Pulmonary artery endothelial cell (primary cell): ENCODE results near the gene TEAD4. TPM values are rescaled to one million over a fixed set of nuclear protein-coding genes. Genes with fewer than 3 reads are reported as not detected.

ENCODE experiments used
- DNase-seq: peaks from one replicate; pipeline ENCODE4 v3.0.0-alpha.2; 2011; ENCODE audit warnings: low read depth, low spot score
- total RNA-seq: library from RNA; depleted of rRNA; stranded (reverse); fragments of >200 nt; gene quantifications from 2 replicates; pipeline ENCODE4 v1.2.3, GENCODE V29; 2014

The TEAD4 gene
- total RNA-seq, 1 donor from 2014 or later, result 26.2 TPM

- DNase-seq, result no peak
These were observed 41.5 kb downstream of the TEAD4 start for GRCh38 chr12:3000548-3001275.

DNA sequence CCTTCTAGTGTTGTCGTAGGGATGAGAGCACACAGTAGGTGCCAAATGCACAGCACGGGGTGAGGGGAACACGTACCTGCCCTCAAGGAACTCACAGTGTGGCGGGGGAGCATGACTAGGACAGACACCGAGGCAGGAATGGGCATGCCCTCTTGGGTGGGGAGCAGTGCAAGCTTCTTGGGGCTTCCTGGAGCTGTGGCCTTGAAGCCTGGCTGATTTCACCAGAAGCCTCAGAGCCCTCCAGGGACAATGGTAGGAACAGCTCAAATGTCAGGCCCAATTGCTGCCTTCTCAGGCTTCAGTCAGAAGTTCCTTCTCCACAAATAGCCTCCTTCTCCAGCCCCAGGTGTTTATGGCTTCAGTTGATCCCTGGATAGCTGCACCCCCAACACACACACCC, 43.4 kb downstream of the TEAD4 start:
- DNase-seq, result no peak

DNA sequence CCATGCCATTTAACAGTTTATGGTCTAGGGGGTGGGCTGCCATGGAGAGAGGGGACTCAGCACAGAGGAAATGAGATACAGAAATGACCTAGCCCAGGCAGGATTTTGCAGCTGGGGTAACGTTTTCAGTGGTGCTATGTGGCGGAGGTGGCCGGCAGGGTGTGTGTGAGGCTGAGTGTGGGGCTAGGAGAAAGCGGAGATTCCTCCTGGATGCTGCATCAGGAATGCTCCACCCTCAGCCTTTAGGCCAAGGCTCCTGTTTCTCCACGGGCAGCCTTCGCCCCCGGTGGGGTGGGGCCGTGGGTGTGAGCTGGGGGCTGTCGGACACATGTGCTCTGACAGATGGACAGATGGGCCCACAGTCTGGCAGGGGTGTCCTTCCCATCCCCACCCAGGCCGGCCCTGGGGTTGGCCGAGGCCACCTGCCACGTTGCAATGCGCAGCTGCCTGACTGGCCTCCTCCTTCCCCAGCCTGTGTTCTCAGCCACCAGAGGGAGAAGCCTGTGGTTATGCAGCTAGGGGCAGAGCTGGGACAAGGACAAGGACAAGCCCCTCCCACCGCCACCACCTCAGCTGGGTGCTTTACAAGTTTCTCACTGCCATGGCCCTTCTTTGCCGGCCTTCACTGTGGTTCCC, 44.3 kb downstream of the TEAD4 start:
- no peak for DNase-seq

DNA sequence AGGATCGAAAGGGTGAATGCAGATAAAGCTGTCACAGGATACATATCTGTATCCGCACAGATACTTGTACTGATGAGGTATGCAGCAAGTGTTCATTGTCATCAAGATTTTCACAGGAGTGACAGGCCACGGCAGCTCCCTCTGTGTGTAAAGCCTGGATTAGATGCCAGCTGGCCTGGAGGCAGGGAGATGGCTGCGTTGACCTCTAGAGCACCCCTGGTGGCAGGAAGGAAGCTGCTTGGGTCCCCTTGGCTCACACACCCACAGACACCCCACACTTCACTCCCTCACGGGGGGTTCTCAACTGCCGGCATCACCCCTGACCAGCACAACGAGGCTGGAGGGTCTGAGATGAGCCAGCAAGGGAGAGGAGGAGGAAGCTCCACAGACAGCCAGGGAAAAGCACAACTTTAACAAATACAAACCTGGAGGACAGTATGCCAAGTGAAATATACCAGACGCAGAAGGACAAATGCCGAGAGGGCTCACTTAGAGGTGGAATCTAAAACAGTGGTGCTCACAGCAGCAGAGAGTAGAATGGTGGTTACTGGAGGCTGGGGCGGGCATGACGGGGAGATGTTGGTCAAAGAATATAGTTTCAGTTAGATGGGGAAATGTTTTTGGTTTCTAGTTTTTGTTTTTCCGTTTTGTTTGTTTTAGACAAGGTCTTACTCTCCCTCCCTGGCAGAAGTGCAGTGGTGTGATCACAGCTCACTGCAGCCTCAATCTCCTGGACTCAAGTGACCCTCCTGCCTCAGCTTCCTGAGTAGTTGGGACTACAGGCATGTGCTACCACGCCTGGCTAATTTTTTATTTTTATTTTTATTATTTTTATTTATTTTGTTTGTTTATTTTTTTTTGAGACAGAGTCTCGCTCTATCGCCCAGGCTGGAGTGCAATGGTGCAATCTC, 45.7 kb downstream of the TEAD4 start:
- no peak for DNase-seq

- no peak for DNase-seq
These were observed 46.5 kb downstream of the TEAD4 start for GRCh38 chr12:3005736-3006135.

DNA sequence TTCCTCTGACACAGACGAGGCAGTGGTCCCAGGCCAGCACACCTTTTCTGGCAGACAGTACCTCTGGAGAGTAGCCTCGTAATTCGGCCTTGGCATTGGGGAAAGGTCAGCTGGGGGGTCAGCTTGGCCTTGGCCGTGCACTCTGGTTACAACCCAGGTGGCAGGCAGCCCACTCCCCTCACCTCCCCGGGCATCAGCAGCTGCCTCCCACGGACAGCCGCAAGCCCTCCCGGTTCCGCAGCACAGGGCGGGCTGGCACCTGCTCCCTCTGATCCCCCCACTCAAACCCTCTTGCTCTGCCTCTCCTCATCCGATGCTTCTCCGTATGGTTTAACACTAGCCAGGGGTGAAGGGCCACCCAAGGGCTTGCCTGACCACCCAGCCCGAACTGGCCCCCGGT, 50.6 kb downstream of the TEAD4 start:
- no peak for DNase-seq

GRCh38 chr12:3010214-3010930, 51.2 kb downstream of the TEAD4 start:
- no peak for DNase-seq

GRCh38 chr12:3012786-3013185, 53.6 kb downstream of the TEAD4 start:
- DNase-seq, result no peak

DNA sequence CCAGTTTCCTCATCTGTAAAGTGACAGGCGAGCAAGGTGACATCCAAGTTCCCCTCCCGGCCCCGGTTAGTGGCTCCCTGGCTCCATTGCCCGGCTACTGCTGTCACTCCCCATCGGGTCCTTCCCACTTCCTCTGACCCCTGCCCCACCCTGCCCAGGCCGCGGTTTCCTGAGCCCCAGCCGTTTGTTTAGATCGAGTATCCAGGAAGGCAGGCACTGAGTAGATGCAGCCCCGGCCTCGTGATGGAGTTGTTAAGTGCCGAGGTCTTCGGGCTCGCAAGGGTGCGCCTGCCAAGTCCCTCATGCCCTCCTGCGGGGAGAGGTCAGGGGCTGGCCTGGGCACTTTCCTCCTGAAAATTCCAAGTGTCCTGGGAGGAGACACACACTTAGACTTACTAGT, 55.4 kb downstream of the TEAD4 start:
- no peak for DNase-seq

- DNase-seq, result no peak
These were observed 56.2 kb downstream of the TEAD4 start for GRCh38 chr12:3015356-3015755.

DNA sequence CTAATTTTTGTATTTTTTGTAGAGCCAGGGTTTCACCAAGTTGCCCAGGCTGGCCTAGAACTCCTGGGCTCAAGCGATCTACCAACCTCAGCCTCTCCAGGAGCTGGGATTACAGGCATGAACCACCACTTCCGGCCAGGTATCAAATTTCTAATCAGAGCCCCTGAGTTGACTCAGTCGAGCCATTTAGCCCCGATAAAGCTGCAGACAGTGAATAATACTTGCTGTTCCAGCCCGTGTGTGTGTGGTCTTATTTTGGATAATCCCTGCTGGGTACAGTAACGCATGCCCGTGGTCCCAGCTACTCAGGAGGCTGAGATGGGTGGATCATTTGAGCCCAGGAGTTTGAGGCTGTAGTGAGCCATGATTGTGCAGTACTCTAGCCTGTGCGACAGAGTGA, 57.0 kb downstream of the TEAD4 start:
- DNase-seq, result no peak

GRCh38 chr12:3017281-3017680, 58.1 kb downstream of the TEAD4 start:
- DNase-seq, result no peak

DNA sequence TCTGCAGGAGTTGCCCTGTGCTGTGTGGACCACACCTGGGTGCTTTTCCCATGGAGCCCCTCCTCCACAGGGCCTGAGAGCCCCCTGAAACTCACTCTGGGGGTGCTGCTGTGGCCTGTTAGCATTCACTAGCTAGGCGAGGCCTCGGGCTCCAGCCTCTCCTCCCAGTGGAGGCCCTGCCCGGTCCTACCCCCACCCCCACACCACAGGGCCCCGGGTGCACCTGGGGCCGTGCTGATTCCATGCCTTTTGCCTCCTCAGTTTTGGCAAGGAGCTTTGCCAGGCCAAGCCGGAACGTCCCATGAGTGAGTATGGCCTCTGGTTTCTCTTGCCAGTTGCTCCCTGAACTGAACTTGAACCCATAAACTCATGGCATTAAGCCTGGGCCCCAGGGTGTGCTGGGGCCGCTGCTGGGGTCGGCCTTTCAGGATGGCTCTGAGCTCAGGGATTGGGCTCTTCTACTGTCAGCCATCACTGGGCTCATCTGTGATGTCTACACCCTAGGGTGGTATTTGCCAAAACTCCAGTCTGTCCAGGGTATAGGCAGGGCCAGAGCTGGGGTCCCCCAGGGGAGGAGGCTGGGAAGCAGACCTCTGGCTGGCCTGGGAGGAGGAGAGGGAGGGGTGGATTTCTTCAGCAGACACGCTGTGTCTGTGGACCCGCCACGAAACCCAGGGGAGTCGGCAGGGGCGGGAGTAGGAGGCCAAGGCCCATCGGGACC, 59.2 kb downstream of the TEAD4 start:
- no peak for DNase-seq

GRCh38 chr12:3019005-3019680, 59.9 kb downstream of the TEAD4 start:
- DNase-seq, result no peak

- DNase-seq, result no peak
These were observed 61.2 kb downstream of the TEAD4 start for GRCh38 chr12:3020399-3020798.

GRCh38 chr12:3020850-3021435, 61.7 kb downstream of the TEAD4 start:
- no peak for DNase-seq

- DNase-seq, result no peak
These were observed 63.2 kb downstream of the TEAD4 start for GRCh38 chr12:3022411-3022810.

DNA sequence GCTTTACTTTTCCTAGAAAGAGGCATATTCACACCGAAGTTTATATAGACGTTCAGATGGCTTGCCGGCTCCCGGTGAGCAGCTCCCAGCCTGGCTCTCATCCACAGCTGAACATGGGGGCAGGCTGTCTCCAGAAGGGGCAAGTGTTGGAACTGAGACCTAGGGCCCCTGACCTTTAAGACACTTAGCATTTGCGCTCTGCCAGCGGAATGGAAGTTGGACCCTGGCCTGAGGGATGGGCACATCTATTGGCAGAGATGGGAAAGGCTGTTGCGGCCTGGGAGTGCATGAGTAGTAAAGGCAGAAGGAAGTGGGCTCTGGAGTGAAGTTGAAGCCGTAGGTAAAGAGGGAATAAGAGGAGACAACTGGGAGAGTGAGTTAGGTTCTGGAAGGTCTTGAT, 63.8 kb downstream of the TEAD4 start:
- DNase-seq, result no peak

DNA sequence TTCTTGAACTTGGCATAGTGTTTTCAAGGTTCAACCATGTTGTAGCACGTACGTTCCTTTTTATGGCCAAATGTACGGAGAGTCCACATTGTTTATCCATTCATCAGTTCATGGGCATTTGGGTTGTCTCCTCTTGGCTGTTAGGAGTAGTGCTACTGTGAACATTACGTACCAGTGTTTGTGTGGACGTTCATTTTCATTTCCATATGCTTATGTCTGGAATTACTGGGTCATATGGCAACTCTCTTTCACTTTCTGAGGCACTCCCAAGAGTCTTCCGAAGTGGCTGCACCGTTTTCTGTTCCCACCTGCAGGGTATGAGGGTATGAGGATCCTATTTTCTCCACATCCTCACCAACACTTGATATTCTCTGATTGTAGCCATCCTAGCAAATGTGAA, 68.9 kb downstream of the TEAD4 start:
- no peak for DNase-seq

DNA sequence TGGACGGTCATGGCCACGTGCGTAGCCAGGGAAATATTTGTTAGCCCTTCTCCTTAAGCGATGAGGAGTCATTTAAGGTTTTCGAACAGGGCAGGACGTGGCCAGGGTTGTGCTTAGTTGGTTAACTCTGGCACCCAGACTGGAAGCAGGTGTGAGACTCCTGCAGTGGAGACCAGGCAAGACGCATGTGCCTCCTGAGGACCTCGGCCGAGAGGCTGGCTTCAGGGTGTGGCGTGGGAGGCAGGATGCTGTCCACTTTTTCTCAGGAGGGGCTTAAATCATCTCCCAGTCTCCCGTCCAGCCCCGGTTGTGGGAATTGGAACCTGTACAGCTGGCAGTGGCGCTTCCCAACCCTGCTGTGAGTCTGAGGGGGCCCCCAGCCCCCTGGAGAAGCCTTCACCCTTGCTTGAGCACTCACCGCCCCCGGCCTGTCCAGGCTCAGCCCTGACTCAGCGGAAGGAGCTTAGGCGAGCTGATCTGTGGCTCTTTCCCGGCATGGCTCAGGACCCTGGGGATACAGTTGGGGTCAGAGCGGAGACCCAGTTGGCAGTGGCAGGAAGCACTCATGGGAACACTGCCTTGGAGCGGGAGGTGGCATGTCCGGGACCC, 71.7 kb downstream of the TEAD4 start:
- DNase-seq, result no peak
